Mesendoderm (in vitro differentiated cells): ENCODE data around the gene CYP19A1. TPM values are rescaled to one million over a fixed set of nuclear protein-coding genes. Genes with fewer than 3 reads are reported as not detected.

ENCODE experiments used
- DNase-seq: peaks from one replicate; pipeline ENCODE4 v3.0.0; 2013
- H2AK5ac ChIP-seq: 2 replicates; pipeline ENCODE4 v1.6.1; 2013; ENCODE audit warnings: low read length, inconsistent platforms
- H2BK120ac ChIP-seq: 2 replicates; pipeline ENCODE4 v1.6.1; 2013; ENCODE audit warnings: low read depth, mild to moderate bottlenecking, low read length, moderate library complexity, mixed read lengths
- H2BK15ac ChIP-seq: replicated peaks from 2 replicates; pipeline ENCODE4 v1.6.1; 2013; ENCODE audit warnings: low read depth, mild to moderate bottlenecking, moderate library complexity
- H2BK5ac ChIP-seq: 2 replicates; pipeline ENCODE4 v1.6.1; 2013; ENCODE audit warnings: low read length, inconsistent platforms
- H3K18ac ChIP-seq: 2 replicates; pipeline ENCODE4 v1.6.1; 2013; ENCODE audit warnings: mild to moderate bottlenecking, low read length, mixed read lengths
- H3K23ac ChIP-seq: one replicate; pipeline ENCODE4 v1.6.1; 2013; ENCODE audit warnings: low read length
- H3K27ac ChIP-seq: 2 replicates; pipeline ENCODE4 v1.5.1; 2013; ENCODE audit warnings: low read depth, mild to moderate bottlenecking, inconsistent platforms, low read length, moderate library complexity
- H3K27me3 ChIP-seq: 2 replicates; pipeline ENCODE4 v1.6.1; 2013; ENCODE audit warnings: low read length, control low read depth, mild to moderate bottlenecking, inconsistent platforms; ENCODE audit not compliant: insufficient read depth, poor library complexity
- H3K36me3 ChIP-seq: 2 replicates; pipeline ENCODE4 v1.6.1; 2013; ENCODE audit warnings: low read length, inconsistent platforms; ENCODE audit not compliant: control insufficient read depth, insufficient read depth
- H3K4ac ChIP-seq: one replicate; pipeline ENCODE4 v1.6.1; 2013; ENCODE audit warnings: low read depth, mild to moderate bottlenecking, low read length, moderate library complexity
- H3K4me1 ChIP-seq: 2 replicates; pipeline ENCODE4 v1.6.1; 2013; ENCODE audit warnings: low read depth, low read length, inconsistent platforms; ENCODE audit not compliant: control insufficient read depth
- H3K4me2 ChIP-seq: 2 replicates; pipeline ENCODE4 v1.6.1; 2013; ENCODE audit warnings: low read length
- H3K4me3 ChIP-seq: 2 replicates; pipeline ENCODE4 v1.5.1; 2013; ENCODE audit warnings: mild to moderate bottlenecking, low read length
- H3K56ac ChIP-seq: one replicate; pipeline ENCODE4 v1.6.1; 2013; ENCODE audit warnings: low read length
- H3K79me1 ChIP-seq: 2 replicates; pipeline ENCODE4 v1.6.1; 2013; ENCODE audit warnings: low read length, inconsistent platforms
- H3K79me2 ChIP-seq: 2 replicates; pipeline ENCODE4 v1.6.1; 2013; ENCODE audit warnings: mild to moderate bottlenecking, low read length; ENCODE audit not compliant: control insufficient read depth, insufficient read depth
- H3K9ac ChIP-seq: 2 replicates; pipeline ENCODE4 v1.6.1; 2013; ENCODE audit warnings: low read length, inconsistent platforms
- H4K5ac ChIP-seq: one replicate; pipeline ENCODE4 v1.6.1; 2013; ENCODE audit warnings: low read length
- H4K8ac ChIP-seq: one replicate; pipeline ENCODE4 v1.6.1; 2013; ENCODE audit warnings: low read depth, mild to moderate bottlenecking, control low read depth, low read length, moderate library complexity
- WGBS: extraction: QIAGEN DNeasy Blood & Tissue Kit; methylation state at CpG from one replicate; pipeline ENCODE4 v1.1.7; 2013; ENCODE audit warnings: low lambda C conversion rate, missing lambda C conversion rate; ENCODE audit not compliant: insufficient coverage; ENCODE audit errors: extremely low coverage; 5-methylcytosine and 5-hydroxymethylcytosine counted together
- polyA plus RNA-seq, 2 experiments: library from polyadenylated mRNA; stranded (reverse); fragments of 200-250 nt; gene quantifications; one replicate each; pipeline ENCODE4 v1.2.3, GENCODE V29; 2013

Gene CYP19A1
- 0.55 TPM for polyA plus RNA-seq (2013, experiment 1 of 2)
- 0.60 TPM for polyA plus RNA-seq (2013, experiment 2 of 2)

DNA sequence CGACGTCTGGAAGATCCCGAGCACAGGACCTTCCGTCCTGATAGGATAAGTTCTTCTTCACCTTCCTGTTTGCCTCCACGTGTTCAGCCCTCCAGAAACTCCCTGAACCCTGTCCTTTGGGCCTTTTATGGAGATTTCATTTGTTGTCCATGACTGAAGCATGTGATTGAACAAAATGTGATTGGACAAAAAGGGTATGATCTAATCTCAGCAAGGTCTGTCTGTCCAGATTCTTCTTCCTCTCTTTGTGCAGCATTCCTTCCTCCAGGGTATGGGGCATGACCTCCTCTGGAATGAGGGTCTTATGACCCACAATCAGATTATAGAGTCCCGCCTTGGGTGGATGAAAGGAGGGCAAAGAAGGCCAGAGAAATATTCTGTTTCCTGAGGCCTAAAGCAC, at the start of gene CYP19A1:
TSS of gene CYP19A1 (minus strand) at position 101 of the 400 bp plus-strand sequence. CDS start 95,684 bp downstream, outside the sequence.
- Histone ChIP-seq H2BK15ac (no peak within 1 kb of the TSS), H3K56ac (no peak within 1 kb of the TSS), H2BK120ac (no peak within 1 kb of the TSS), H3K23ac (no peak within 1 kb of the TSS), H4K5ac (no peak within 1 kb of the TSS), H3K9ac (no peak within 1 kb of the TSS), H3K79me2 (no peaks in the 10 kb centered on the region), H3K27me3 (peaks cover 16% of the 10 kb centered on the region), H3K18ac (no peak within 1 kb of the TSS), H3K4me3 (no peak within 1 kb of the TSS), H4K8ac (no peak within 1 kb of the TSS), H3K4me2 (no peak within 1 kb of the TSS), H2AK5ac (no peak within 1 kb of the TSS), H2BK5ac (no peak within 1 kb of the TSS), H3K4me1 (no peaks in the 10 kb centered on the region), H3K36me3 (no peaks in the 10 kb centered on the region), H3K27ac (no peak within 1 kb of the TSS), H3K79me1 (no peaks in the 10 kb centered on the region), H3K4ac (no peak within 1 kb of the TSS)
- no peak for DNase-seq
- WGBS: no CpG with 5 or more reads among the region's 6 CpGs

DNA sequence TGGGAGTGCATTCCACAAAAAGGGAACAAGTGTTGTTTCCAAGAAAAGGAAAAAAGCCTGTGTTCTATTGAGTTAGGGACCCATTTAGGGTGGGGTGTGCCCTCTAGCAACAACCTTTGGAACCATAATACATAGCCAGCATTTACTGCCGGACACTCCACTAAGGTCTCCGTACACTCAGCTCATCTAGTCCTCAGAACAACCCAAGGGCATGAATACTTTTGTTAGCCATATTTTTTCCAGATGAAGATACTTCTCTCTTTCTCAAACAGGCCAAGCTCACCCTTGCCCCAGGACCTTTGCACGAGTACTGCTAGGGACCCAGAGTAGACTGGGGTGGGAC, 49.3 kb upstream of the CYP19A1 start:
- WGBS: no CpG with 5 or more reads among the region's 3 CpGs
- H3K79me1 ChIP-seq: no peaks in the 10 kb centered on the region
- H4K8ac ChIP-seq: no peak overlapping the region

DNA sequence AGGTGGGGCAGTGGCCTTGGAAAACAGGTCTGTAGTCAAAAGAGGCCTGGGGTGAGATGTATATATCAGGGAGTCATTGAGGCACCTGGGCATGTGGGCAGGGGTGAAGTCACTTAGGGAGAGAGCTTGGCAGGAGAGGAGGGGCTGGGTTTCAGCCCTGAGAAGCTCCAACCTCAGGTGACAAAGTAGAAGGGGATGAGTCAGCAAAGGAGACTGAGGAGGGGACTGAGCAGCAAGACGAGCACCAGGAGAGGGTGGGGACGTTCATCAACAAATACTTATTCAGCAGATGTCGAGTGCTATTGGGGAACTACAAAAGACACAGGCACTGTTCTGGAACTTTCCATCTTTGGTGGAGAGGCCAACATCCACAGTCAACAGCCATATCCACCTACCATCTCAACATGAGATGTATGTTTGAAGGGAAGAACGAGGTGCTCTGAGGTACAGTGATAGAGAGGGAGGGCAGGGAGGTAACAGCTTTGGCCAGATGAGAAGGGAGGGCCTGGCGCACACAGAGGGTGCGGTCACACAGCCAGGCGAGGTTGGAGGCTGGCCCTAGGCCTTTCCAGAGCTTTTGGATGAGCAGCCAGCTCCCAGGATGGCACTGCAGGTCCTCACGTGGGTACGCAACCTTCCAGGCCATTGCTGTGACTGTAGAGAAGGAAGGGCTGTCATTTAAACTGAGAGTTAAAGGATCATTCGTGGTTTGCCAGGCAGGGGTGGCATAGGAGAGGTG, 48.7 kb upstream of the CYP19A1 start:
- no peak overlapping the region for H3K4ac ChIP-seq
- no peak overlapping the region for H2BK15ac ChIP-seq
- H3K56ac ChIP-seq: no peak overlapping the region
- no peak overlapping the region for H3K27ac ChIP-seq
- DNase-seq: no peak
- no peak overlapping the region for H2BK120ac ChIP-seq
- H2BK5ac ChIP-seq: no peak overlapping the region
- no peak overlapping the region for H3K4me2 ChIP-seq
- H3K9ac ChIP-seq: no peak overlapping the region
- H3K36me3 ChIP-seq: no peaks in the 10 kb centered on the region
- no peak overlapping the region for H3K18ac ChIP-seq
- H2AK5ac ChIP-seq: no peak overlapping the region
- no peaks in the 10 kb centered on the region for H3K79me1 ChIP-seq
- H3K79me2 ChIP-seq: no peaks in the 10 kb centered on the region
- no peak overlapping the region for H4K5ac ChIP-seq
- no peak overlapping the region for H3K4me3 ChIP-seq
- H3K4me1 ChIP-seq: peaks cover 8% of the 10 kb centered on the region
- H4K8ac ChIP-seq: no peak overlapping the region
- H3K23ac ChIP-seq: no peak overlapping the region
- WGBS: no CpG with 5 or more reads among the region's 10 CpGs
- H3K27me3 ChIP-seq: no peaks in the 10 kb centered on the region

More for the DNA sequence above, 49.3 kb upstream of the CYP19A1 start:
- Histone ChIP-seq H2BK15ac (no peak overlapping the region), H2AK5ac (no peak overlapping the region), H3K56ac (no peak overlapping the region), H3K4me1 (peaks cover 8% of the 10 kb centered on the region), H3K9ac (no peak overlapping the region), H4K5ac (no peak overlapping the region), H3K79me2 (no peaks in the 10 kb centered on the region), H3K23ac (no peak overlapping the region), H3K27ac (no peak overlapping the region), H3K4me2 (no peak overlapping the region), H2BK5ac (no peak overlapping the region), H3K4me3 (no peak overlapping the region), H2BK120ac (no peak overlapping the region), H3K36me3 (no peaks in the 10 kb centered on the region), H3K18ac (no peak overlapping the region), H3K27me3 (no peaks in the 10 kb centered on the region), H3K4ac (no peak overlapping the region)
- DNase-seq: no peak

DNA sequence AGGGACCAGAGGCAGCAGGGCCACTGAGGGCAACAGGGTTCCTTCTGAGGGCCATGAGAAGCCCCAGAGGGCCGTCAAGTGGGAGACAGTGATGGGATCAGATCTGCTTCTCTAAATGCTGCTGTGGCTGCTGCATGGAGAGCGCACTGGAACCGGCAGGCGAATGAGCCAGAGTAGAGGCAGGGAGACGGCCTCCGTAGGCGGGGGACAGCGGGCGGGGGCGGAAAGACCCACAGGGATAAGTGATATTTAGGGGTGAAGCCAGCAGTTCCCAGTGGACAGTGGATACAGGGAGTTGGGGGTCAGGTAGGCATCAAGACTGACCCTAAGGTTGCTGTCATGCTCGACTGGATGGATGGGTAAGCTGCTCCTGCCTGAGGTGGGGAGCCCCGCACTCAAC, 48.1 kb upstream of the CYP19A1 start:
- H3K27ac ChIP-seq: no peak overlapping the region
- no peak overlapping the region for H3K9ac ChIP-seq
- no peak overlapping the region for H4K8ac ChIP-seq
- H3K4me2 ChIP-seq: no peak overlapping the region
- H3K36me3 ChIP-seq: no peaks in the 10 kb centered on the region
- no peak overlapping the region for H4K5ac ChIP-seq
- no peak overlapping the region for H3K18ac ChIP-seq
- H2AK5ac ChIP-seq: no peak overlapping the region
- no peak overlapping the region for H2BK120ac ChIP-seq
- H3K4ac ChIP-seq: no peak overlapping the region
- H3K79me1 ChIP-seq: no peaks in the 10 kb centered on the region
- H3K56ac ChIP-seq: no peak overlapping the region
- H3K4me3 ChIP-seq: no peak overlapping the region
- H2BK5ac ChIP-seq: no peak overlapping the region
- H3K23ac ChIP-seq: no peak overlapping the region
- no CpG with 5 or more reads among the region's 12 CpGs for WGBS
- no peaks in the 10 kb centered on the region for H3K27me3 ChIP-seq
- no peak overlapping the region for H2BK15ac ChIP-seq
- H3K79me2 ChIP-seq: no peaks in the 10 kb centered on the region
- no peak for DNase-seq
- H3K4me1 ChIP-seq: peaks cover 7% of the 10 kb centered on the region

DNA sequence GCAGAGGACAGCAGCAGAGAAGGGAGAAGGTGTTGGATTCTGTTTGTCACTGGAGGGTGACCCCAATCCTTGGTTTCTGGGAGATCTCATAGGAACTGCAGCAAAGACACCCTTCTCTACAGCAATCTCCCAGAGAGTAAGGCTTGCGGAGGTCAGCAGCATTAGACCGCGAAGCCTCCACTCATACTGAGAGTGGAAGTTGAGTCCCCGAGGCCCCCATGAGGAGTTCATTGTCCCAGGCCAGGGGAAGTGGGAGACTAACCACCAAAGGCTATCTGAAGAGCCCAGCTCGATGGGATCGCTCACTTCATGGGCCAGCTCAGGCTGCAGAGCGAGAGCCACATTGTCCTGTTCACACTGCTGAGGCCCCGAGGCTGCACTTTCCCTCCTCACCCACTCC, 47.6 kb upstream of the CYP19A1 start:
- Histone ChIP-seq H3K9ac (no peak overlapping the region), H3K27me3 (no peaks in the 10 kb centered on the region), H3K4me3 (no peak overlapping the region), H3K56ac (no peak overlapping the region), H3K18ac (no peak overlapping the region), H3K4me2 (no peak overlapping the region), H3K79me1 (no peaks in the 10 kb centered on the region), H4K5ac (no peak overlapping the region), H3K36me3 (no peaks in the 10 kb centered on the region), H2AK5ac (no peak overlapping the region), H4K8ac (no peak overlapping the region), H2BK15ac (no peak overlapping the region), H3K79me2 (no peaks in the 10 kb centered on the region), H3K23ac (no peak overlapping the region), H3K27ac (no peak overlapping the region), H2BK120ac (no peak overlapping the region), H2BK5ac (no peak overlapping the region), H3K4ac (no peak overlapping the region), H3K4me1 (peaks cover 4% of the 10 kb centered on the region)
- DNase-seq: no peak
- WGBS: no CpG with 5 or more reads among the region's 8 CpGs

DNA sequence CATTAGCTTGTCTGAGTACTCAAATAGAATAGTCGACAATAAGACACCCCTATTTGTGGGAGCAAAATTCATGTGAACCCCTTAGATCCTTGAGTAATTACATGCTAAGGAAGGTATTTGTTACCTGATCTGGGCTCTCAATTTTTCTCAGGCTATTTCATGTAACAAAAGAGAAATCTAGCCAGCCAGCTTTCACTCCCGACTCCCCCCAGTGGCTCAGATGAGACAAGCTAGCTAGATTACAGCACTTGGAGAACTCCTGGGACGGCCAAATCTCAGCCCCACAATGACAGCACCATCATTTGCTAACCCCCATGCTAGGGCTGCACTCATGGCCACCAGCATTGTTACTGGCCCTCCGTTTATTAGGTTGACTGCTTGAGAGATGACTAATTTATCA, 44.4 kb upstream of the CYP19A1 start:
- Histone ChIP-seq H2BK120ac (no peak overlapping the region), H2AK5ac (no peak overlapping the region), H4K5ac (no peak overlapping the region)

More for the DNA sequence above, 44.4 kb upstream of the CYP19A1 start:
- Histone ChIP-seq H3K56ac (no peak overlapping the region), H3K4me2 (no peak overlapping the region), H3K27me3 (no peaks in the 10 kb centered on the region), H3K79me2 (no peaks in the 10 kb centered on the region), H3K27ac (no peak overlapping the region), H3K9ac (no peak overlapping the region), H3K4me3 (no peak overlapping the region), H4K8ac (no peak overlapping the region), H2BK15ac (no peak overlapping the region), H2BK5ac (no peak overlapping the region), H3K4me1 (peaks cover 2% of the 10 kb centered on the region), H3K23ac (no peak overlapping the region), H3K79me1 (no peaks in the 10 kb centered on the region), H3K4ac (no peak overlapping the region), H3K18ac (no peak overlapping the region), H3K36me3 (no peaks in the 10 kb centered on the region)
- DNase-seq: peak; percentile 81
- WGBS: no CpG with 5 or more reads among the region's 4 CpGs
